SH-SY5Y (cell line): Measurements from ENCODE around the gene GRIFIN.

ENCODE experiments used
- GATA2 ChIP-seq: IDR thresholded peaks from 2 replicates; pipeline ENCODE4 v1.6.1; 2011; ENCODE audit warnings: mild to moderate bottlenecking, low read depth, low read length
- GATA3 ChIP-seq: IDR thresholded peaks from 2 replicates; pipeline ENCODE4 v1.6.1; 2011; ENCODE audit warnings: low read depth, mild to moderate bottlenecking, low read length, moderate library complexity

GRCh38 chr7:2509298-2509906 lies 33.2 kb upstream of the GRIFIN start:
- no peak for TF ChIP-seq GATA3
- no peak for TF ChIP-seq GATA2
